Stimulated activated CD4-positive, alpha-beta T cell treated with anti-CD3 and anti-CD28 coated beads, Interleukin-12 subunit alpha, Interleukin-12 subunit beta, amount 100 ng/mL, for 24 hours (primary cell): ENCODE data around the gene PPM1H.

Experiments used
- DNase-seq, 2 experiments: peaks; one replicate each; pipeline ENCODE4 v3.0.0-alpha.2; 2020; ENCODE audit warnings: low read depth in 2 of 2

PPM1H gene

DNA sequence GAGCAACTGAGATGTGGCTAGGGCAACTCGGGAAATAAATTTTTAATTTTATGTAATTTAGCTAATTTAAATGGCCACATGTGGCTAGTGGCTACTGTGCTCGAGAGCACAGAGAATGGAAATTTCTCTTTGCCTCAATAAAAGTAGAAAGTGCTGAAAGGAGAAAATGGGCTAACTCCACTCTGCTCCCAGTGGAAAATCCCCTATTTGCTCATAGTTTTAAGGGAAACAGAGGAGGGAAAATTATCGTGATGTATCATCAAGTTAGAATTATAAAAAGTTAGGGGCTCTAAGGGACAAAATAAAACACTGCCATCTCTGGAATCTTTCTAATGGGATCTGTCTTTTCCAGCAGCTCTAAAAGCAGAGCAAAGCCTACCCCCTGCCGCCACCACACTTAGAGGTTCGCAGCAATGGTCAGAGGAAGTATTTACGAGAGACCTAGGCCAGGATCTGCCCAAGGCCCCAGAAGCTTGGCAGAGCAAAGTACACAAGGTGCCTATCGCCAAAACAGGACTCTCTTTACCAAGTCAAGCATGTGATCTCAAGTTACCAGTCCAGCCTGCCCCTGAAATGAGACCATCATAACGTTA, 220.7 kb downstream of the PPM1H start:
- DNase-seq, result no peak

DNA sequence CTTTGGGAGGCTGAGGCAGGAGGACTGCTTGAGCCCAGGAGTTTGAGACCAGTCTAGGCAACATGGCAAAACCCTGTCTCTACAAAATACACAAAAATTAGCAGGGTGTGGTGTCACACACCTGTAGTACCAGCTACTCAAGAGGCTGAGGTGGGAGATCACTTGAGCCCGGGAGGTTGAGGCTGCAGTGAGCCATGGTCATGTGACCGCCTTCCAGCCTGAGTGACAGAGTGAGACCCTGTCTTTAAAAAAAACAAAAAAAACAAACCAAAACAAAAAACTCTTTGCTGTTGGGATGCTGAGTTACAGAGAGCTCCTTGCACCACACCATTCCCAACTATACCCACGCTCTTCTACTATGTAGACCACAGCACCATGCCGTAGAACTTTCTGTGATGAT, 221.2 kb downstream of the PPM1H start:
- DNase-seq, result no peak

DNA sequence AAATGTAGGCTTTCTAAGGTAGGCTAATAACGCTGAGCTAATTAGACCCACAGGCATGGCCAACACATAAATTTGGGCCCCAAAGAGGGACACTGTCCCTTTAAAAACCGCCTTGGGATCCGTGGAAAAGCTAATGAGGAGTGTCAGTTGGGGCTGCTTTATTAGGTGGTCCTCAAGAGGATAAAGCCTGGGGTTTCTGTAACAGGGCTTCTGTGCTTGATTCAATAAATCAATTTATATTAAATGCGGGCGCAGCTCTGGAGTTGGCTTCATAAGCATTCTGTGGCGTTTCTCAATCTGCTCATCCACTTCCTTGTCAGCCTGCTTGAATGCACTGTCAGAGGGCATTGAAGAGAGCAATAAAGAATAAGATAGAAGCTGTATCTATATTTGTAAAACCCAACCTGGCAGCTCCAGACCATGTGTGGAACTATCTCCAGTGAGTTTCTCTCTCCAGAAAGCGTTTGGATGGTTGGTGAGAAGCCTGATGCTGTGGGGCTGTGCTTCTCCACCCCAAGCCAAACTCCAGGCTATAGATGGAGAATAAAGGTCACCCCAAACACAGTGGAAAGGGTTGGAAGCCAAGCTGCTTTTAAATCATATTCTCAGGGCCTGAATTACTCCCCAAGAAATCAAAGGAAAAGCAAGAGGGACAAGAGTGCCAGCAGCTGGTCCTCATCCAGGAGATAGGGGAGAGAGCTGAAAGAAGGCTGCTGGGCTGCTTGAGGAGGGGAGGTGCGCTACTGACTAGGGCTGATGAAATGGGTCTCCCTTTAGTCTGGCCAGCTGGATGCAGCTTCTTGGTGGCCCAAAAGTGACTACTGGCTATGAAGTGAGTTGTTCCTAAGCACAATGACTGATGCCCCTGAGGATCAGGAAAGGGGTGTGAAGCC, 222.0 kb downstream of the PPM1H start:
- DNase-seq, result no peak

DNA sequence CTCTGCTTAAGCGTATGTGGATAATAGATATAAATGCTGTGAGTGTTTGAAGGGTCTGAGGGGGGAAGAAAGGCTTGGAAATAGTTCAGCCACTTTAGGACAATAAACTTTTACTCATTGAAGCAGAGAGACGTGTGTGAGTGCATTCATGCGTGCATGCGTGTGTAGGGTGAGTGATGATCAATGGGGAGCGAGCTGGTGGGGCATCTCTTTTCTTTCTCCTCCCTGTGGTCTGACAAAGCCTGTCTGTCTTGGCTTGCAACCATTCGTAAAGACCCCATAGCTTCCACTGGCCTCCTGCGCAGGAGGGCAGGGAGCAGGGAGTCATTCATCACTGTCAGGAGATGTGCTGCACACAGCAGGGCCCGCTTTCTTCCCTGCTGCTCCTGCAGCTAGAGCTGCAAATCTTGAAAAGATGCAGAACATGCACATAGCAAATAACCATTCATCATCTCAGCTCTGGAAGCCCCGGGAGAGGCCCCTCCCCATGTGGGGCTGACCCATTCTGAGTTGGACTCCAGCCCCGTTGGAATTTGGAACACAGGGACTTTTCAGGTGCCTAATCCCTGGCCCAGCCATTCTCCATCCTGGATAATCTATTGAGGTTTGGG, 223.2 kb downstream of the PPM1H start:
- DNase-seq, result no peak

DNA sequence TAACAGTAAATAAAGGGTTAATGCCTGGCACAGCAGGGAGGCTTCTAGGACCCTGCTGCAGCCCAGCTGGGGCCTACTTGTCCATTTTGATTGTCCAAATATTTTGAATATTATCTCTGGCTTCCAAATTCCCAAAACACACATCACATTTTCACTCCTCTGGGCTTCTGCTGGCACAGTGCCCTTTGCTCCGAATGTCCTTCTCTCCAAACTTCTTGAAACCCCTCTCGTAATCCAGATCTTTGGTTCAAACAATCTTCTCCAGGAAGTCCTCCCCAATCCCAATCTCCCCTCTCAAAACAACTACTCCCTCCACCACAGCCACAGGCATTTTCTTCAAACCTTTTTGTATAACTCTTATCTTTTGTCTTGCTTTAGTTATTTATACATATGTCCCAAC, 225.6 kb downstream of the PPM1H start:
- no peak for DNase-seq

DNA sequence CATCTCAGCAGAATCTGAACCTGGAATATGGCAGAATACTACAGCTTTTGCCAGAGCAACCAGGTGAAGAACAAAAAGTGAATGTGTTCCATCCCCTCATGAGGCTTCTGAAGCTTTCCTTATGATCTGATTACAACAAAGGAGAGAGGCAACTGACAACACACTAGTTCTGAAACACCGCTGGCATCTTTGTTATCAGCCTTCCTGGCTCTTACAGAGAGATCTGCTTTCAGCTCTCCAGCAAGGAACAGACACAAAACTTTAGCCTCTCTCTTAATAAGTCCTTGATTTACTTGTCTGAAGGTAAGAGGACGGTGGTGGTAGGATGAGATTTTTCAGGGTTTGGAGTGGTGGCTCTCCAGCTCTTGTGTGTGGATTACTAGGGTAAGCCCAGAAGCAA, 227.0 kb downstream of the PPM1H start:
- no peak for DNase-seq

DNA sequence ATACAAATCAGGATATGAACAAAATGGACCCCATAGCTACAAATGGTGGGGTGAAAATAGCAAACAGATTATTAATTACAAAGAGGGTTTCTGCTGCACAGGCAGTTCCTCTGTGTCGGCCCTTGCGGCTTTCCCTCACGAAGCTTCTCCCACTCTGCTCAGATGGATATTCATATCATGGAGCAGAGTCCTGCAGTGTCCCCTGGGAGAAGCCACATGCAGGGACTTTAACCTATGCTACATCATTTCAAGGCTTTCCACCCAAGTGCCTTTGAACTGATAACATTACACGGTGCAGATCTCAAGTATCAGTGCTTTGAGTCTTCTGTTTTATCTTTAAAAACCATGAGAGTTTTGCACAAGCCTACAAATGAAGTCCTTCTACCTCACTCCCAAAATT, 229.1 kb downstream of the PPM1H start:
- DNase-seq, result no peak

DNA sequence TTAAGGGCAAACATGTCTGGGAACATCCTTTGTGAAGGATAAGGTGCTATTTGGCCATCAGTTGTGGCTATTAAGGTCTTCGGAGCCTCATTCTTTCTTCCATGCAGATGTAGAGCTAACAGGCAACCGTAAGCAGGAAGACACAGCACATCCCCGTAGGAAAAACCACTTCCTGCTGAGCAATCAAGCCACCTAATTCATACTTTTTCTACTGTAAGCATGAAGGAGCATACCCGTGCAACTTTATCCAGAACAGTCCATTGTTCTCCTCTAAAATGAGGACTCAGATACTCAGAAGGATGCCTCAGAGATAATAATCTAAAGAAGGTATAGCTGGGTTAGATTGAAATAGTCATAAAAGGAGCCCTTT, 232.0 kb downstream of the PPM1H start:
- no peak for DNase-seq

DNA sequence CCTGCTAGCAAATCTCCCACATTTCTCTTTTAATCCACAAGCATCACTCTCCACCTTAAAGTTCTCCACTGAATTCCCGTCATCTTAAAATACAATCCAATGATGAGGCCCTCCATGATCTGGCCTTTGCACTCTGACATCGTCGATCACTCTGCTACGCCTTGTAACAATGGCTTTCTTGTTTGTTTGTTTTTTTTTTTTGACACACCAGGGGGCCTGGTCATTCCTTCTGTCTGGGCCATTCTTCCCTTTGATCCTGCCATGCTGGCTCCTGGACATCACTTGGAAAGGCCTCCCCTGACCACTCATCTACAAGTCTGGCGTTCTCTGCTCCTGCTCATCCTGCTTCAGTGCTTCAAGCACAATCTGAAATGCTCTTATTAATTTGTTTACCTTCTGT, 233.5 kb downstream of the PPM1H start:
- DNase-seq, result no peak

DNA sequence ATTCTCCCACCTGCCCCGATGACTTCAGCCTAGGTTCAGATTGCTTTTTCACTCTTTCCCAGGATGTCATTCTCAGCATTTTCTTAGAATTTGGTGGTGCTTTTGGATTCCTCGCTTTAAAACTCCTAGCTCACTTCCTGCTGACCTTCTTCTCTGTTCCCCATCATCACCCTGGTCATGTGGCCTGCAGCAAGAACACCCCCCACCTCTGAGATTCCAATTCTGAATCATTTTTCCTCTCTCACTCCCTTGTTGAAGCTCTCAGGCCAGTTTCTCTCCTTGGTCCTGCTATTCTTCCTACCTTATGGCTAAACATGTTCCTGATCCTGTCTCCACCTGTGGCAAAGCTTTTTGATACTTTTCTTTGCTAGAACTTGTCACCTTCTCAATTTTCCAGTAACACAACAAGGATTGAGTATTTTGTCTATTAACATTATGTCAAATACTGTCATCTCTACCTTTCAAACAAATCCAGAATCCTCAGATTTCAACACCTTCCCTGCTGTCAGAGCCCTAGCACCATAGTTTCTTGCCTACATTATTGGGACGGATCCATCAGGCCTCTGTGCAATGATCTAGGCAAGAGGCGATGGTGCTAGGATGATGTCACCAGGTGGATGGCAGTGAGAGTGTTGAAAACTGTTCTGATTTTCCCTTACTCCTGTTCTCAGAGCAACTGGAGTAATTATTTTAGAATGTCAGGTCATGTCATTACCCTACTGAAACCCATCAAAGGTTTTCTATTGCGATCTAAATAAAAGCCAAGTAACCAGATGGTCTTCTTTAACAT, 234.7 kb downstream of the PPM1H start:
- DNase-seq, result no peak

DNA sequence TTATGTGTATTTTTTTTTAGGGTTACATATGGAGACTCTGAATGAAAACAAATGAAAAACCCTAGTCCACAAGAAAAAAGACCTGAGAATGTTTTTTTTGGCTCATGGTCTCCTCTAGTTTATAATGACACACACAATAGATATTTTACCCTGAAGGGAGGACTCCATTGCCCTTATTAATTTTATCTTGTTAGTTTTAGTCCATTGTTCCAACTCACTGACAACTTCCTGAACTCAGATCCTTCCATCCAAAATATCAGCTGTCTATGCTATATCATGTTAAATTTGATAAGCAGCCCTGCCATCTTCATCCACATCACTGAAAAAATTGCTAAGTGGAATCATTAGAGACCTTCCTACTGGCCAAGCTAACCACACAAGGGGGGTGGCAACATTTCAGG, 236.2 kb downstream of the PPM1H start:
- no peak for DNase-seq

DNA sequence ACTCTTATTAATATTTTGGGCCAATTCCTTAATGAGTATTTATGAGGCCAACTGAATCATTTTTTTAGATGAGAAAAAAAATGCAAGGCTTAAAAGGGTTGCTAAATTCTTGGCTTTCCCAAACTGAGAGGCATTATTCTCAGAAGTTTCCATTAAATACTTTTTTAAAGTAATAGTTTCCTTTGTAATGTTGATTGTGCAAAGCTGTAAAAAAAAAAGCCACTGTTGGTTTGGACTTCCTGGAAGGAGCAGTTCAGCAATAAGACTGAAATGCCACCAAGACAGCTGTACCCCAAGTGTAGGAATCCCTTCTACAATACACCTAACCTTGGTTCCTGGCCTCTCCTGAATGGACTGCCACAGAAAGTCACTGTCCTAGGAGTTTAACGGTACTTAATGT, 237.1 kb downstream of the PPM1H start:
- DNase-seq, result no peak

DNA sequence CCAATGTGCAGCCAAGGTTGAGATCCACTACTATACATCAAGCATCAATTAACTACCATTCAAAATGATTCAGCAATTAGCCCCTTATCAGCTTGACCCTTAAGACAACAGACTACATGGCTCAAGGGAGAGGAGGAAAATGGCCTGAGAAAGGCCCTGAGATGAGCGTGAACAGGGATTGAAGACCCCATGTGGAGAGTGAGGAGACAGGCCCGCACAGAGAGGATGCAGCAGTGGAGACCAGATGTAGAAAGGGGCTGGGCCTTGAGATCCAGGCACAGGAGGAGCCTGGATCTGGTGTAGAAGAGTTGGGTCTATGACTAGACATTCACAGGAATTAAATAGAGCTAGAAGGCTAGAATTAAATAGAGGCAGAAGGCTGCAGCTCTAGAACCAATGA, 239.3 kb downstream of the PPM1H start:
- DNase-seq, result no peak

DNA sequence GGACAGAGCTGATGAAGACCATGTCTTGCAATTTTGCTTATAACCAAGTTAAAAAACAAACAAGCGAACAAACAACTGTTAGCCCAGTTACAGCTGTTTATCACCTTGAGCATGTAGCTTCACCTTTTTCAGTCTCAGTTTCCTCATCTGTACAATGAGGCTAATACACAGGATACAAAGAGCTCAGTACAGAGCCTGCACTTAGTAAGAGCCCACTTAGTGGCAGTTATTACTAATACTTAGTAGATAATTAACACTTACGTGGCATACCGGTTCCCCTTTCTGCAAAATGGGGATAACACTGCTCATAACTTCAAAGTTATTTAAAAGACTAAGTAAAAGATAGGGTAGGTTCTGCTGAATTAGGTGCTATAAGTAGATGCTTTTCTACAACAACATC, 240.3 kb downstream of the PPM1H start:
- DNase-seq, result no peak

DNA sequence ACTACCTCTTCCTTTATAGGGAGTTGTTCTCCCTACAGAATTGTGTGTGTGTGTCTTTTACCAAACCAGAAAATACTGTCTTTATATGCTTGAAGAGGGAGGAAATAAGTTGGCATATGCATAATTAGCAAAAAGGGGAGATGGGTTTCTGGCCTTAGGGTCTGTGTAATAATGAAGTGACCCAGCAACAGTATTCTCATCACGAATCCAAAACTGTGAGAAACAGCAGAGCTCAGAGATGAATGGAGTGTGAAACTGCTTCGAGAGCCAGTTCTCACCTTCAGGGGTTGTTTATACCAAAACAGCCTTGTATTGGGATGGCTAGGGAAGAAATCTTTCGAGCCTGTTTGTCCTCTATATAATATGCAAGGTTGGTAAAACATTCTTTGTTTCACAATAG, 240.8 kb downstream of the PPM1H start:
- DNase-seq, result no peak

DNA sequence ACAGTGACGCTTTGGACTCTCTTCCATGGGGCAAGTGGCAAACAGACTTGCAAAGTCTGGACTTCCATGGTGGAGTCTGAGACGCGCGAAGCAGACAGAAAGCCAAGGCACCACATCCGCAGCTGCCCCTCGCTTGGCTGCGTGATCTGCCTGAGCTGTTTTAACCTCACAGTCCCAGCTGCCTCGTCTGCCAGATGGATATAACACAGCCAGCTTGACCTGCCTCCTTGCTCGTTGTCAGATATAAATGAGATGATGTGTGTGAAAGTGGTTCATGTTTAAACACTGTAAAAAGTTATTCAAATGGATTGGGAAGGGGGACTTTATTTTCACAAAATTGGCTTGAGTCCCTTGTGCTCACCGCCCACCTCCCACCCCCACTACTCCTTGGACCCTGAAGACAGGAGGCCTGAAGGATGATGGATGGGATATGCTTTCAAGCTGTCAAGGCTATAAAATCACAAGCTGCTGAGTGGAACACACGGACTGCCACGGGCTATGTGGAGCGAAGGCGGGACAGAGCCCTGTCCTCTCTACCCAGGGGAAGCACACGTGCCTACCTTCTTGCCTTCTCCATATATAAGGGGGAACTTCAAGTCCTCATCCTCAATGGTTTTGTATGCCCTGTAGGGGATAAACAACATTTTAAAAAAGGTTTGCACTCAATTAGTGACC, 241.4 kb downstream of the PPM1H start:
- no peak for DNase-seq

DNA sequence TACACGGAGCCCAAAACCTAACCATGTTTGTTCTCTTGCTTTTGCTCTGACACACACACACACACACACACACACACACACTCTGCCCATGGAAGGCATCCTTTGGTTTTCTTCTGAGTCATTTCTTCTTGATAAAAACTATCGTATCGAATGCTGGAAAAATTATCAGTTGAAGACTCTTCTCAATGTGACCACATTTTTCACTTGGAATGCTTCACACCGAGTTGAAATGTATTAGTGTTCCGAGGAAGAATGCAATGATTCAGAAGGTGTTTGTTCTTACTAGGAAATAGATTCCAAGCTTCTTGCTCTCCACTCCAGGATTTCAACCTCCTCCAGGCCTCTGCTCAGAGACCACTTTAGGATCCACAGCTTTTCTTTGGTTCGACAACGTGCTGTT, 242.1 kb downstream of the PPM1H start:
- no peak for DNase-seq

DNA sequence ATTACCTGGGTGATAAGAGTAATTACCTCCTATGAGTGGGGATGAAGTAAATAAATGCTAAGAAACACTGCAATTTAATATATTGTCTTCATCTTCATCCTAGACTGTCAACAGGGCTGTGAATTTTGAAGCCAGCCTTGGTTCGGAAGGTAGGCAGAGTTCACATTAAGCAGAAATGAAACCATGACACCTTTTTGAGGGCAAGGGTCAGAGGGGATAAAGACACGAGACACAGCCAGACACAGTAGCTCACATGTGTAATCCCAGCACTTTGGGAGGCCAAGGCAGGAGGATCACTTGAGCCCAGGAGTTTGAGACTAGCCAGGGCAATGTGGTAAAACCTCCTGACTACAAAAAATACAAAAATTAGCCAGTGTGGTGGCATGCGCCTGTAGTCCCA, 243.6 kb downstream of the PPM1H start:
- no peak for DNase-seq

DNA sequence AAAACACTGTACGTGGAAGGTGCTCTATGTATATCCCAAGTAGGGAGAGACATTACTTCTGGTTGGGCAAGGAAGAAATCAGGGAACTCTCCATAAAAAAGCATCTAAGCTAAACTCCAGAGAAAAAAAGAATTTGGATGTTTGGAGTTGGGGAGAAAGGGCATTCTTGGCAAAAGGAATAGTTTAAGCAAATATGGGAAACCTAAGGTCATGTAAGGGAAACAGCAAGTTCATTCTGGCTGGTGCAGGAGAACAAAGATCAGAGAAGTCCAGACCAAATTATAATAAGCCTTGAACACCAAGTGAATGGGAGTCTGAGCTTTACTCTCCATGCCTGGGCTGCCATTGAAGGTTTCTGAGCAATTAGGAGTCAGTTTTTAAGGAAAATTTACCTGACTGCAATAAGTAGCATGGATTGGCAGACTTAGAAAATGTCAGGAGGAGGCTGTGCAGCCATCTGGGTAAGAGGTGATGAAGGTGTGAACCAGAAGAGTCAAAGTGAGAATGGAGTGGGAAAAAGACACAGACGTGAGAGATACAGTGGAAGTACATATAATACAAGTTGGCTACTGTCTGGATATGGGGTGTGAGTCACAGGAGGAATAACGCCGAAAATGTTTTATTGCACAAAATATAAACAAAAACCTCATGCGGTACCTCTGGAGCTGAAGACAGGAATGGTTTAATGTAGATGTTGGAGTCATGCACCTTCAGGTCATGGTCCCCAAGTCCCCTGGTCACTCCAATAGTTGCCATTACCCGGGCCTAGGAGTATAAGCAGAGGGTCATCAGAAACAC, 245.7 kb downstream of the PPM1H start:
- no peak for DNase-seq

DNA sequence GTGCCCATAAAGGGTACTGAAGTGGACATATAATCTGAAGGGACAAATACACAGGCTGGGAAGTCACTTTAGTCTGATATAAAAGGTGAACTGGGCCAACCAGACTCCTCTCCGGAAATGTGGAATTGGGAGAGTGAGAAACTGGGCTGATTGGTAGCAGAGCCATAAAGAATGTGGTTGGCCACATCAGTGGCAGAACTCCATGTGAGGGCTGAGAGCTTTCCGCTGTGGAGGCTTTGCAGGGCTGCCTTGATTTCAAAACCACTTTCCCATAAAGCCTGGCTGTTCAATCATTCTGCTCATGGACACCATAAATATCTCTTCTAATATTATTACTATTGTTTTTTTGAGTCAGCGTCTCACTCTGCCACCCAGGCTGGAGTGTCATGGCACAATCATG, 248.0 kb downstream of the PPM1H start:
- no peak for DNase-seq
